Caki2 (cell line): ENCODE data around the gene HES7. TPM values are rescaled to one million over a fixed set of nuclear protein-coding genes. Genes with fewer than 3 reads are reported as not detected.
"Not testable (repeated sequence)": the region's sequence is repeated elsewhere in the genome, so short reads cannot be mapped to it uniquely, and the experiment has no call there.

Experiments used
- DNase-seq: peaks from one replicate; pipeline ENCODE4 v3.0.0-alpha.2; 2015; ENCODE audit warnings: low read depth
- in situ Hi-C: cut with HindIII; loops from 2 replicates; pipeline ENCODE4 v1.10.0; 2016; ENCODE audit warnings: low sequenced_read_pairs, low pct_unique_long_range_greater_than_20kb, mixed read lengths
- total RNA-seq: library from RNA; depleted of rRNA; stranded (reverse); fragments of >200 nt; shearing (Covaris generic); gene quantifications from 2 replicates; pipeline ENCODE4 v1.2.3, GENCODE V29; 2014; ENCODE audit warnings: low replicate concordance

HES7 gene
- total RNA-seq, 1 experiment from 2014 or later = not detected

- in situ Hi-C loops = no loop called here
- DNase-seq = no peak
These were observed 36.6 kb downstream of the HES7 start, which contains the start of gene ALOX12B for GRCh38 chr17:8087075-8087951. Gene ALOX12B (minus strand): TSS chr17:8087716. CDS start chr17:8087442, 274 bp downstream.

- DNase-seq = no peak
- in situ Hi-C loops = no loop called here
These were observed 39.7 kb downstream of the HES7 start for GRCh38 chr17:8084250-8084649.

- in situ Hi-C loops = no loop called here
These were observed 41.6 kb downstream of the HES7 start for GRCh38 chr17:8082292-8082691.

GRCh38 chr17:8081876-8082275 lies 42.0 kb downstream of the HES7 start:
- no peak for DNase-seq
- in situ Hi-C loops = no loop called here

More at GRCh38 chr17:8082292-8082691, 41.6 kb downstream of the HES7 start:
- no peak for DNase-seq

- peak; percentile 27 for DNase-seq
- in situ Hi-C loops = no loop called here
These were observed 43.1 kb downstream of the HES7 start for GRCh38 chr17:8080799-8081219.

GRCh38 chr17:8080208-8080798 lies 43.6 kb downstream of the HES7 start:
- in situ Hi-C loops = no loop called here
- DNase-seq = no peak

- peak; percentile 78 for DNase-seq
- in situ Hi-C loops = no loop called here
These were observed 44.4 kb downstream of the HES7 start for GRCh38 chr17:8079291-8080207.

GRCh38 chr17:8077939-8078338 lies 46.0 kb downstream of the HES7 start:
- in situ Hi-C loops, DNase-seq: not testable (repeated sequence)

- no peak for DNase-seq
- in situ Hi-C loops = no loop called here
These were observed 47.2 kb downstream of the HES7 start for GRCh38 chr17:8076502-8077266.

- no peak for DNase-seq
These were observed 48.1 kb downstream of the HES7 start for GRCh38 chr17:8075574-8076342.

GRCh38 chr17:8075081-8075480 lies 48.8 kb downstream of the HES7 start:
- in situ Hi-C loops = no loop called here
- no peak for DNase-seq

More at GRCh38 chr17:8075574-8076342, 48.1 kb downstream of the HES7 start:
- in situ Hi-C loops = no loop called here

- no peak for DNase-seq
- in situ Hi-C loops = no loop called here
These were observed 49.4 kb downstream of the HES7 start for GRCh38 chr17:8074554-8074953.

GRCh38 chr17:8073627-8074484 lies 50.0 kb downstream of the HES7 start:
- in situ Hi-C loops = no loop called here
- DNase-seq = peak; percentile 31

GRCh38 chr17:8072729-8073461 lies 51.0 kb downstream of the HES7 start:
- in situ Hi-C loops = no loop called here
- DNase-seq = no peak

GRCh38 chr17:8072341-8072728 lies 51.6 kb downstream of the HES7 start:
- in situ Hi-C loops = no loop called here
- DNase-seq = no peak

- DNase-seq = no peak
- in situ Hi-C loops = no loop called here
These were observed 52.4 kb downstream of the HES7 start for GRCh38 chr17:8071496-8071895.
